Astrocyte (in vitro differentiated cells and primary cell): Measurements from ENCODE around the gene ZCWPW2.

ENCODE experiments used
- CTCF ChIP-seq: IDR thresholded peaks from 2 replicates; pipeline ENCODE4 v1.5.1; 2011; ENCODE audit warnings: low read depth, mild to moderate bottlenecking, inconsistent platforms, low read length, moderate library complexity; ENCODE audit not compliant: insufficient read depth
- EZH2 ChIP-seq: IDR thresholded peaks from 2 replicates; pipeline ENCODE4 v1.6.1; 2012; ENCODE audit warnings: mild to moderate bottlenecking, low read length, inconsistent platforms; ENCODE audit not compliant: insufficient read depth

DNA sequence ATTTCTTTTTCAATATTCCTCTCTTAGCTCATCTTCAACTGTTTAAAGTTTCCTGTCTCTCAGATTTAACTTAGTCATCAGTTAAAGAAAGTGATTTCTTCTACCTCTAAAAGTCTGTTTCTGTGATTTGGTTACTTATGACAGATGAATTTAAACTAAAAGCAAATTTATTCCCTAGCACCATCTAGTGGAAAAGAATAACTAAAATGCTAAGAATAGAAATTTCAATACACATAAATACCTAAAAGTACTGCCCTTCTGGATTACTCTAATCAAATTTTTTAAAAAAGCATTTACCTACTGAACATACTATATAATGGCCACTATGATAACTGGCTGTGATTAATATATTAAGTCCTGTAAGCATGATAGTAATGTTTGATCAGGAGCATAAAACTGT, 14.0 kb upstream of the ZCWPW2 start:
- peak; percentile 8 for TF ChIP-seq CTCF
- TF ChIP-seq EZH2, result no peak
